HAP-1 (cell line): ENCODE data around the gene INPP5E.

ENCODE experiments used
- DNase-seq, 2 experiments: peaks; one replicate each; pipeline ENCODE4 v3.0.0-alpha.2; 2016 to 2020; ENCODE audit warnings: low spot score in 2 of 2
- H3K27me3 ChIP-seq: fragments of 250-450 bp; sonication (Bioruptor Pico); 2 replicates; pipeline ENCODE4 v1.5.1; 2020; ENCODE audit warnings: low read depth, mild to moderate bottlenecking, moderate library complexity
- H3K36me3 ChIP-seq: fragments of 250-450 bp; sonication (Bioruptor Pico); replicated peaks from 2 replicates; pipeline ENCODE4 v1.5.1; 2020; ENCODE audit warnings: mild to moderate bottlenecking
- H3K4me1 ChIP-seq: fragments of 250-450 bp; sonication (Bioruptor Pico); 2 replicates; pipeline ENCODE4 v1.5.1; 2020; ENCODE audit warnings: mild to moderate bottlenecking
- H3K4me3 ChIP-seq: fragments of 250-450 bp; sonication (Bioruptor Pico); 2 replicates; pipeline ENCODE4 v1.5.1; 2020; ENCODE audit warnings: mild to moderate bottlenecking, moderate library complexity
- H3K9me3 ChIP-seq: fragments of 250-450 bp; sonication (Bioruptor Pico); 2 replicates; pipeline ENCODE4 v1.5.1; 2020; ENCODE audit warnings: mild to moderate bottlenecking, moderate library complexity
- in situ Hi-C: fragments of 300-500 bp; cut with MboI; formaldehyde crosslinking; loops from 3 replicates; pipeline ENCODE4 v1.14.3; 2020; ENCODE audit warnings: low sequenced_read_pairs, inconsistent platforms, mixed read lengths

Gene INPP5E

DNA sequence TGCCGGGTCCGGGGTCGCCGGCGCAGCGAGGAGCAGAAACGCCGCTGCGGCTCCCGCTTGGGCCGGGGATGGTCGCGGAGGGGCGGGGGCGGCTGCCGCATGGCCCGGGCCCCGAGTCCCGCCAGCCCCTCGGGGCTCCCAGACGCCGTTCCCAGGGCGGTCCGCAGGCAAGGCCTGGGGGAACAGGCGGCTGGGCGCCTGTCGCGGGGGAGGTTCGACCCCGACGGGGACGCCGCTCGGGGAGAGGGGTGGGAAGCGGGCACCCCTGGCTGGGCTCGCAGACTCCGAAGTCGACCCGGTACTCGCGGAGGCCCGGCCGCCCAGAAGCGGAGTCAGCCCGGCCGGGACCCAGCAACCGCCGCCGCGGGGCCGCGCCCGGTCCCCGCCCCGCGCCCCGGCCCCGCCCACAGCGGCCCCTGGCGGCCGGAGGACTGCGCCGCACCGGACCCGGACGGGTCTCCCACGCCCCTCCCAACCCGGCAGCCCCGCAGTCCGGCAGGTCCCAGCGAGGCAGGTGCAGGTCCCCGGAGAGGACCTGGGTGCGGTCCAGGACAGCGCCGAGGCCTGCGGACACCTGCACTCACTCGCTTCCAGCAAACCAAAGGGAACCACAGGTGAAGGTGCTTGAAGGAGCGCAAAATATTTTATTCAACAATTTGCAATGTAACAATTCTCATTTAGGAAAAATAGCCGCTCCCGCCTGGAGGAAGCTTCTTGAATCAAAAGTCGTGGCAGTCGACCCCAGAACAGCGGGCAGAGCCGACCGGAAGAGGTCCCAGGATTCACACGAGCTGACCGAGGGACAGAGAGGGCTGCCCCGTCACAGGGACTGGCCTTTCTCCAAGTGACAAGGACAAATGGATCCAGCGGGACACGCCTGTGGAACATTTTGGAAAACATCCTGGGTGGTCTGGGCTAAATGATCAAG lies at the start of gene INPP5E:
TSS of gene INPP5E (minus strand) at position 365 of the 928 bp plus-strand sequence. CDS start 426 bp downstream, outside the sequence.
- DNase-seq = peak; percentile 45 to 87
- H3K27me3 ChIP-seq = no peaks in the 10 kb centered on the region
- peak within 1 kb of the TSS; percentile 67 for H3K4me3 ChIP-seq
- peaks cover 43% of the 10 kb centered on the region for H3K36me3 ChIP-seq
- H3K9me3 ChIP-seq = no peaks in the 10 kb centered on the region
- H3K4me1 ChIP-seq = peaks cover 12% of the 10 kb centered on the region
- in situ Hi-C loops = no loop called here

GRCh38 chr9:136488247-136489214 lies 48.9 kb upstream of the INPP5E start:
- in situ Hi-C loops = no loop called here

GRCh38 chr9:136487672-136488071 lies 48.0 kb upstream of the INPP5E start:
- in situ Hi-C loops = no loop called here
- H3K9me3 ChIP-seq = no peaks in the 10 kb centered on the region
- DNase-seq = no peak
- H3K27me3 ChIP-seq = no peaks in the 10 kb centered on the region
- 0 out of 2 replicates have a peak, but pooled peaks cover 5% of the 10 kb centered on the region for H3K4me1 ChIP-seq
- H3K4me3 ChIP-seq = no peak overlapping the region
- peaks cover 1% of the 10 kb centered on the region for H3K36me3 ChIP-seq

More at GRCh38 chr9:136488247-136489214, 48.9 kb upstream of the INPP5E start:
- peak in 1 of 2 experiments; percentile 82 for DNase-seq
- no peaks in the 10 kb centered on the region for H3K27me3 ChIP-seq
- H3K36me3 ChIP-seq = no peaks in the 10 kb centered on the region
- no peaks in the 10 kb centered on the region for H3K9me3 ChIP-seq
- 0 out of 2 replicates have a peak, but pooled peaks cover 5% of the 10 kb centered on the region for H3K4me1 ChIP-seq
- no peak overlapping the region for H3K4me3 ChIP-seq

DNA sequence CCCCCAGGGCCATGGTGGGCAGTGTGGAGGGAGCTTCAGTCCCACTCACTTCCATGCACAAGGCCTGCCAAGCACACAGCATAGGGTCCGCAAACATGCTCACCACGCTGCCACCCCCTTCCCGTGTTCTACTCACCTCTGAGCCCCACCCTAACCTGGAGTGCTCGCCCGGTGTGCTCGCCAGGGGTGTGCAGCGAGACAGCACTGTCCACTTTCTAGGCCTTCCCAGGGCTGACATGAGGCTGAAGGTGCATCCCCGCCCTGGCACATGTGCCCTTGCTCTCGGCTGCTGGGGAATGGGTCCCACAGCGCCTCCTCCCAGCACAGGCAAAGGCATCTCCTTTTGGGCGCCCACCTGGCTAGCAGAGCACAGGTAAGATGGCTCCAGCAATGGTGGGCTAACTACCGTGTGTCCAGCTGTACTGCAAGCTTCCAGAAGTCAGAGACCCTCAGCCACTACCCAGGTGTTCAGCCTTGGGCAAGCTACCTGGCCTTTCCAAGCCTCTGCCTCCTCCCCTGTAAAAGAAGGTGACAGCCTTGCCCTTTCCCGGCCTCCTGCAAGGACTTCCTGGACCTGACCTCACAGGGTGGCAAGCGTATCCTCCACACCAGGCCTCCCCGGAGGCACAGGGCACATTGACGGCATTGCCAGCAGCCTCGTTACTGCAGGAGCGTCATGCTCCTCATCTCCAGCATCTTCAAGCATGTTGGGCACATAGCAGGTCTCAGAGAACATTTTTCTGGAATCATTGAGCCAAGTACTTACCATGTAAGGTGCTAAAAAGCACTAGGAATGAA lies 47.4 kb upstream of the INPP5E start:
- in situ Hi-C loops = no loop called here
- no peak for DNase-seq
- H3K4me3 ChIP-seq = no peak overlapping the region
- no peaks in the 10 kb centered on the region for H3K27me3 ChIP-seq
- peaks cover 5% of the 10 kb centered on the region for H3K36me3 ChIP-seq
- H3K9me3 ChIP-seq = no peaks in the 10 kb centered on the region
- peaks cover 5% of the 10 kb centered on the region; the same call in 1 of the 2 replicates for H3K4me1 ChIP-seq

- Histone ChIP-seq H3K9me3 (no peaks in the 10 kb centered on the region), H3K4me1 (peaks cover 12% of the 10 kb centered on the region; the same call in 1 of the 2 replicates), H3K27me3 (no peaks in the 10 kb centered on the region), H3K4me3 (no peak overlapping the region), H3K36me3 (peaks cover 5% of the 10 kb centered on the region)
- in situ Hi-C loops = no loop called here
- no peak for DNase-seq
Observed at GRCh38 chr9:136486131-136486530, 46.5 kb upstream of the INPP5E start.

GRCh38 chr9:136485049-136486045 lies 45.7 kb upstream of the INPP5E start:
- no peak overlapping the region for H3K4me3 ChIP-seq
- in situ Hi-C loops = no loop called here
- no peaks in the 10 kb centered on the region for H3K9me3 ChIP-seq
- no peaks in the 10 kb centered on the region for H3K27me3 ChIP-seq
- H3K36me3 ChIP-seq = peaks cover 5% of the 10 kb centered on the region
- peaks cover 12% of the 10 kb centered on the region; the same call in 1 of the 2 replicates for H3K4me1 ChIP-seq
- DNase-seq = peak; percentile 75 to 91

GRCh38 chr9:136484153-136485048 lies 44.8 kb upstream of the INPP5E start:
- no peaks in the 10 kb centered on the region for H3K27me3 ChIP-seq
- peaks cover 12% of the 10 kb centered on the region for H3K36me3 ChIP-seq
- H3K9me3 ChIP-seq = no peaks in the 10 kb centered on the region
- peak overlapping the region; percentile 54 for H3K4me3 ChIP-seq
- no peak for DNase-seq
- H3K4me1 ChIP-seq = peaks cover 12% of the 10 kb centered on the region; the same call in 1 of the 2 replicates
- in situ Hi-C loops = no loop called here

DNA sequence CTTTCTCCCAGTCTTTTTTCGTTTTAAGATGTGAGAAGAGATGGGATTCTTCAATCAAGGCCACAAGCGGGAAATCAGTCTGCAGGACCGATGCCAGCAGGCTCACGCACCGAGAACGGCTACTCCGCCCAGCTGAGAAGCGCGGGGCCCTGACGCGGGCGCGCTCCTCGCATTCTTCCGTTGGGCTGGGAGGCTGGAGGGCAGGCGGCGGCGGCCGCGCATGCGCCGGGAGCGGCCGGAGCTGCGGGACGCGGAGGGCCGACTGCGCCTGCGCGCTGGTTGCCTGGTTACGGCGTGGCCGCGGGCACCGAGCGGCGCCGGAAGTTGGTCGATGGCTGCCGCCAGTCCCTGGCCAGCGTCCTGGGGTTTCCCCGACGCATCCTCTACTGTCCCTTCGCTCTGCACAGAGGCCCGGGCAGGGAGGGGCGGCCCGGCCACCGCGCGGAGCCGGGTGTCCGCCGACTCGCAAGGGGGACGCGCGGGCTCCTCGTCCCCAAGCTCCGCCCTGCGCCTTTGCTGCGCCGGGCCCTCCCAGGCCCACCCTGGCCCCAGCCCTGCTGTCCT lies 44.0 kb upstream of the INPP5E start:
- DNase-seq = peak; percentile 77 to 95
- Histone ChIP-seq H3K4me3 (peak overlapping the region; percentile 54), H3K27me3 (no peaks in the 10 kb centered on the region), H3K9me3 (no peaks in the 10 kb centered on the region), H3K36me3 (peaks cover 16% of the 10 kb centered on the region), H3K4me1 (peaks cover 12% of the 10 kb centered on the region; the same call in 1 of the 2 replicates)
- in situ Hi-C loops = no loop called here

GRCh38 chr9:136482793-136483588 lies 43.3 kb upstream of the INPP5E start, which contains the start of gene SEC16A:
Gene SEC16A, minus strand, starts transcription at chr9:136483040. Its CDS starts 5,425 bp downstream, at chr9:136477615.
- peaks cover 16% of the 10 kb centered on the region for H3K36me3 ChIP-seq
- no peaks in the 10 kb centered on the region for H3K9me3 ChIP-seq
- H3K4me1 ChIP-seq = peaks cover 12% of the 10 kb centered on the region; the same call in 1 of the 2 replicates
- peak within 1 kb of the TSS; percentile 83 for H3K4me3 ChIP-seq
- in situ Hi-C loops = no loop called here
- no peaks in the 10 kb centered on the region for H3K27me3 ChIP-seq
- peak; percentile 90 to 100 for DNase-seq

GRCh38 chr9:136482046-136482792 lies 42.6 kb upstream of the INPP5E start:
- Histone ChIP-seq H3K4me1 (peaks cover 12% of the 10 kb centered on the region; the same call in 1 of the 2 replicates), H3K36me3 (peaks cover 23% of the 10 kb centered on the region), H3K9me3 (no peaks in the 10 kb centered on the region), H3K27me3 (no peaks in the 10 kb centered on the region), H3K4me3 (peak overlapping the region; percentile 83)
- peak in 1 of 2 experiments; percentile 35 for DNase-seq
- in situ Hi-C loops = no loop called here
